Stimulated activated CD8-positive, alpha-beta memory T cell treated with anti-CD3 and anti-CD28 coated beads, Interleukin-15, amount 100 ng/mL, for 48 hours (primary cell): ENCODE results near the gene SEC14L3.

Experiments
- DNase-seq, 2 donors: peaks; one replicate each; pipeline ENCODE4 v3.0.0-alpha.2; 2020; ENCODE audit warnings: low read depth in 2 of 2

Gene SEC14L3

GRCh38 chr22:30423301-30423958 lies 48.4 kb downstream of the SEC14L3 start:
- peak; percentile 53 to 65 for DNase-seq

GRCh38 chr22:30422481-30423300 lies 49.1 kb downstream of the SEC14L3 start:
- DNase-seq: no peak

- no peak for DNase-seq
Observed at GRCh38 chr22:30421695-30422480, 49.9 kb downstream of the SEC14L3 start.

- DNase-seq: no peak
Observed at GRCh38 chr22:30420347-30421125, 51.3 kb downstream of the SEC14L3 start.

GRCh38 chr22:30416837-30417236 lies 55.0 kb downstream of the SEC14L3 start:
- DNase-seq: no peak

GRCh38 chr22:30416403-30416802 lies 55.4 kb downstream of the SEC14L3 start:
- no peak for DNase-seq

- DNase-seq: no peak
Observed at GRCh38 chr22:30414525-30415047, 57.2 kb downstream of the SEC14L3 start.

GRCh38 chr22:30413745-30414524 lies 57.9 kb downstream of the SEC14L3 start:
- DNase-seq: no peak

- DNase-seq: no peak
Observed at GRCh38 chr22:30413001-30413400, 58.8 kb downstream of the SEC14L3 start.

- no peak for DNase-seq
Observed at GRCh38 chr22:30411780-30412179, 60.0 kb downstream of the SEC14L3 start.
